ENCODE measurements around the gene TNRC6C.

TNRC6C gene, protein sequence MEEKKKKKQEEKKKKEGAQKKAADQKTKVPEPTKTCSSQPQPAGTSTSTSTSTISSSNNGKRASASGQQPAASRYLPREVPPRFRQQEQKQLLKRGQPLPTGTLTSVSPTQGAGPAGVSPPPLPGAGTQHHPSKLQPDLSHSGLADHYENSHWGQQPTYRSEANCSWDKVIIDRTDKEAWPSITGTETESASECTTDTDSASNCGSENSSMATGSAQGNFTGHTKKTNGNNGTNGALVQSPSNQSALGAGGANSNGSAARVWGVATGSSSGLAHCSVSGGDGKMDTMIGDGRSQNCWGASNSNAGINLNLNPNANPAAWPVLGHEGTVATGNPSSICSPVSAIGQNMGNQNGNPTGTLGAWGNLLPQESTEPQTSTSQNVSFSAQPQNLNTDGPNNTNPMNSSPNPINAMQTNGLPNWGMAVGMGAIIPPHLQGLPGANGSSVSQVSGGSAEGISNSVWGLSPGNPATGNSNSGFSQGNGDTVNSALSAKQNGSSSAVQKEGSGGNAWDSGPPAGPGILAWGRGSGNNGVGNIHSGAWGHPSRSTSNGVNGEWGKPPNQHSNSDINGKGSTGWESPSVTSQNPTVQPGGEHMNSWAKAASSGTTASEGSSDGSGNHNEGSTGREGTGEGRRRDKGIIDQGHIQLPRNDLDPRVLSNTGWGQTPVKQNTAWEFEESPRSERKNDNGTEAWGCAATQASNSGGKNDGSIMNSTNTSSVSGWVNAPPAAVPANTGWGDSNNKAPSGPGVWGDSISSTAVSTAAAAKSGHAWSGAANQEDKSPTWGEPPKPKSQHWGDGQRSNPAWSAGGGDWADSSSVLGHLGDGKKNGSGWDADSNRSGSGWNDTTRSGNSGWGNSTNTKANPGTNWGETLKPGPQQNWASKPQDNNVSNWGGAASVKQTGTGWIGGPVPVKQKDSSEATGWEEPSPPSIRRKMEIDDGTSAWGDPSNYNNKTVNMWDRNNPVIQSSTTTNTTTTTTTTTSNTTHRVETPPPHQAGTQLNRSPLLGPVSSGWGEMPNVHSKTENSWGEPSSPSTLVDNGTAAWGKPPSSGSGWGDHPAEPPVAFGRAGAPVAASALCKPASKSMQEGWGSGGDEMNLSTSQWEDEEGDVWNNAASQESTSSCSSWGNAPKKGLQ (N-terminal part only)

DNA sequence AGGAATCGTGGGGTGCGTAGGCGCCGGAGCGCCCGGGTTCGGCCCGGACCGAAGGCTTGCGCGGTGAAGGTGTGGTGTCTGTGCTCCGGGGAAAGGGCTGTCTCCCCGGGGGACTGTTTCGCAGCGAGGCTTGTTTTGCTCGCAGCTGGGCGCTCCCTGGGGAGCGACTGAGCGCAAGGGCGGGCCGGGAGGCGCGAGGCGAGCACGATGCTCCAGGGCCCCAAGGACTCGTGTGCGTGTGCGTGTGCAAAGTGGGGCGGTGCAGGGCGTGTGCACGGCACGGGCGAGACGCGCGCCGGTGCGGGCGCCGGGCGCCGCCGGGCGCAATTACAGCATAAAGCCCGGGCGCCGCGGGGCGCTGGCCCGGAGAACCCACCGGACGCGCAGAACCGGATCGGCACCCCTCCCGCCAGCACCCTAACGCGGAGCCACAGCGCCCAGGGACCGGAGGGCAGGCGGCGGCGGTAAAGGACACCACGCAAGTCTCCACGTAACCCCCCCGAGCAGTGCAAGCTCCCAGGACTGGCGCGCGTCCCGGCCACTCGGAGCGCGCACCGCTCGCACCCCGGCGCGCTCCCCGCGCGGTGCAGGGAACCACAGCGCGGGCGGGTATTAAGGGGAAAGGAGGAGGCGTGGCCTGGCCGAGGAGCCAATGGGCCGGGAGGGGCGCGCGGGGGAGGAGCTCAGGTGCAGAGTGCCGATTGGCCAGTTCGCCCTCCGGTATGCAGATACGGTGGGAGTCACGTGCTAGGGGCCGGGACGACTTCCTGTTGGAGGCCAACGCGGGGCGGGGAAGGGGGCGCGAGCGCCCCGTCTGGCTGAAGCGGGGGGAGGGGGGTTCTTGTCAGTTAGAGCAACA, at the start of gene TNRC6C:
Gene TNRC6C, plus strand, starts transcription at position 847 of the 859 bp plus-strand sequence. CDS start 45,504 bp downstream, outside the sequence.
- DNase-seq = peak; percentile 97

DNA sequence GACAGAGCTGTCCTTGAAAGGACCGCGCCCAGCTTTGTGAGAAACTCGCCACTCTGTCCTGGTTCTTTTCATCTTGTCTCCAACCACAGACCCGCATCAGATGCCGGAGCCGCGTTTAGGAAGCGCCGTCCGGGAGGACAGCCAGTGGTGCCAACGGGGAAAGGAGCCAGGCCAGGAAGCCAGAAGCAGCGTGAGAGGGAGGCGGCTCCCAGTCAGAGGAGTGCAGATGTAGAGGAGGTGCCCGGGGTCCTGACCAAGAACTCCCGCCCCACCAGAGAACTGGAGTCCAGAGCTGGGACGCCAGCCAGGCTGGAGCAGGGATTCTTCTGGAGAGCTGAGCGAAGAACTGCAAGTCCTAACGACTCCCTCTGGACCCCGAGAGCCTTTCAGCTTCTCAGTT, 49.3 kb upstream of the TNRC6C start:
- no peak for DNase-seq

DNA sequence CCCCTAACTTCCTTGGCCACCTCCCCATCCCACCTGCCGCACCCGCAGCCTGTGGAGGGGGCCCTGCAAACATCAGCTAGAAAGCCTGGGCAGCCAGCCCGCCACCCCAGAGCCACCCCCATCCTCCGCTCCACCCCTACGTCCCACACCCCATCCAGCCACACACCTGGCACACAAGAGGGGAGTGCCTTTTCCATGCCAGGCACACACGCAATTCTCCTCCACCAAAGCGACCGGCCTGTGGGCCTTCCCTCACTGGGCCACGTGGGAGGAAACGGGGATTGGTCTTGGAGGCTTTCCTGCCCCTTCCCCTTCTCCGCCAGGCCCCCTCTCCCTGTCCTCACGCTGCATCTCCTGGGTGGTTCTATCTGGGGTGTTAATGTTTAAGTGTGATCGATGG, 48.7 kb upstream of the TNRC6C start:
- no peak for DNase-seq

DNA sequence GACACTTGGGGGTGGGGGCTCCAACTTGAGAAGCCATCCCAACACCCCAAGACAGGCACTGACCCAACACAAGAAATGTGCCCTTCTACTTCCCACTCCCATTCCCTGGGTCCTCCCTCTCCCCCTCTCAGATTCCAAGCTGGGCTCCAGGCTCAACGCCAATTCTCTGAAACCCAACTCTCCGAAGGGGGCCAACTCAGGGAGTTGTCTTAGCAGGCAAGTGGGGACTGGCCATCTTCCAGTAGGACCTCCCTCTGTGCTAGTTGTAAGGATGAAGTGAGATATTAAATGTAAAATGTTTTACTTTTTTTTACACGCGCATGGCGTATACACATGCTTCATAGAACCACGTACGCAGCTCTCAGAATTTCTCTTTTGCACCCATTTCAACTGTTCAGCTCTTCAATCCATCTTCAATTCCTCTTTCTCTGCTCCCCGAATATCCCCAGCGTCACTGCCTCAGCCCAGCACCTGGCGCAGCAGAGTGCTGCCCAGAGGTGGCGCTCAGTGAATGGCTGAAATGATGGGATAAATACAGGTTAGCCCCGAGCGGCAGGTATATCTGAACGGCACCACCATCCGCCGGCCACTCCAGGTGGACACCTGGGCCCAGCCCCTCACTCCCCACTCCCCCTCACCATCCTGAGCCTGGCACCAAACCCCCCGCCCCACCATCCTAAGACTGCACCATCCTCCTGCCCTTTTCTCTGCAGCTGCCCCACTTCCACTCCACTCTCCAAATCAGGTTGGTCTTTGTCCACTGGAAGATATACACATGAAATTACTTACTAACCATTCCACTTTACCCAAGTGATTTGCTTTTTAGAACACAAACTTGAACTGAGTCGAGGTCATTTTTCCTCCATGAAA, 43.9 kb upstream of the TNRC6C start:
- DNase-seq = no peak

DNA sequence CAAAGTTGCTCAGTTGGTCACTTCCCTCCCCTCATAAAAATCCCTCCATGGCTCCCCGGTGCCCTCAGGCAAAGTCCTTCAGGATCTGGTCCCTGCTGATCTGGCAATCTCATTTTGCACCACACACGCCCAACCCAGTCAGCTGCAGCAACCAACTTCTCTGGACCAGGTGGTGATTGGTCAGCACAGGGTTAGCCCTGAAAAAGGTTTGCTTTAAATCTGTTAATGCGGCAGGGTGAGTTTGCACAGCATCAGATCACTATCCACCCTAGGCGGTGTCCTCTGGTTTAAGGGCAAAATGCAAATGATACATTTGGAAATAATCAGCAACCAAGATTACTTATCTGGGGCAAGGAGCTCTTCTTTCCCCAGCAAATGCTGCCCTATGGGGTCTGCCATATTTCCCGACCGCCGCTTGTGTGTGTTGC, 42.9 kb upstream of the TNRC6C start:
- DNase-seq = no peak

DNA sequence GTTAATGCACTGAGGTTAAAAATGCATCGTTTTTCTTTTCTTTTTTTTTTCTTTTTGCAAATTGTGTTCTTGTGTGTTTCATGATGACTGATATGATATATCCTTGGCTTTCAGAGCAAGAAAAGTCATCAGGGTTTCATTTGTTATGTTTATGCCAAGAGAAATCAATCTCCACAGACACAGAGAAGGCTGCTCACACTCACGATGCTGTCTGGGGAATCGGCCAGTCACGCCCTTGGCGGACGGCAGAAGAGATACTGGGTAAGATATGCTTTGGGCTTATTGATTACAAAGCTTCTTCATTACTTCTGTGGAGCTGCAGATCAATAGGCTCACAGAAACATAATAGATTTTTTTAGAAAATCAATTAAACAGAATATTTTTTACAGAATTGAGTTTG, 42.2 kb upstream of the TNRC6C start:
- DNase-seq = no peak

DNA sequence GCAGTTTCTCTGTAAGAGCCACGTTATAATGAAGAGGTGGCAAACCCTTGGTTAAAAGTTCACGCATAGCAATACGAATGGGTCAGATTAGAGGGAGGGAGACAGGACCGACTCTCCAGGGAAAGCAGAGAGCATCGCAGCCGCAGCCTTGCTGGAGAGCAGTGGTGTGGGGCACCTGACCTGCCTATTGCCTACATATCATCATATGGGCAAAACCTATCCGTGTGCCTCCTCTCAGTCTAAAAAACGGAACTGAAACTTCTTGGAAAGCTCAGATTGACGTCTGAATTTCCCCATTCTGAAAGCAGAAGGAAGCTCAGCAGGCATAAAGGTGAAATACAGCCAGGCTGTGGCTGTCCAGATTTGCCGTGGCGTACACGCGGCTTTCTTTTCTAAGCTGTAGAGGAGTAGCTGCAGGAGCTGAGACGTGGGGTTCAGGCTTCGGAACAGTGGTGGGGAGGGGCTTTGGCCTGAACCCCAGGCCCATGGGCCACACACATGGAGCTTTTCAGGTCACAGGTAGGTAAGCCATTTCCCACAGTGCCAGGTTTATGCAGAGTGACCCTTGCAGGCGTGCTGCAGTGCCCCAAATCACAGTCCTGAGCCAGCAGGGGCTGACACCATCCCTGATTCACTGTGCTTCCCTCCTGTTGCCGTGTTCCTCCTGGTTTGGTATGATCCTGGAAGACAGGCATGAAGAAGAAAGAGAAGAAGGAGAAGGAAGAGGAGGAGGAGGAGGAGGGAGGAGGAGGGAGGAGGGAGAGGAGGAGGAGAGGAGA, 41.6 kb upstream of the TNRC6C start:
- DNase-seq = no peak

DNA sequence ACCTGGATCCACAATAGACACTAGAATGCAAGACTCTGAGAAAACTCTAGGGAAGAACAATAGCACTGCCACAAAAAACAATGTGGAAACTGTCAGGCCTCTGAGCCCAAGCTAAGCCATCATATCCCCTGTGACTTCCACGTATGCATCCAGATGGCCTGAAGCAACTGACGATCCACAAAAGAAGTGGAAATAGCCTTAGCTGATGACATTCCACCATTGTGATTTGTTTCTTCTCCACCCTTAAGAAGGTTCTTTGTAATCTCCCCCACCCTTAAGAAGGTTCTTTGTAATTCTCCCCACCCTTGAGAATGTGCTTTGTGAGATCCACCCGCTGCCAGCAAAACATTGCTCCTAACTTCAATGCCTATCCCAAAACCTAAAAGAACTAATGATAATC, 39.2 kb upstream of the TNRC6C start:
- DNase-seq = no peak

DNA sequence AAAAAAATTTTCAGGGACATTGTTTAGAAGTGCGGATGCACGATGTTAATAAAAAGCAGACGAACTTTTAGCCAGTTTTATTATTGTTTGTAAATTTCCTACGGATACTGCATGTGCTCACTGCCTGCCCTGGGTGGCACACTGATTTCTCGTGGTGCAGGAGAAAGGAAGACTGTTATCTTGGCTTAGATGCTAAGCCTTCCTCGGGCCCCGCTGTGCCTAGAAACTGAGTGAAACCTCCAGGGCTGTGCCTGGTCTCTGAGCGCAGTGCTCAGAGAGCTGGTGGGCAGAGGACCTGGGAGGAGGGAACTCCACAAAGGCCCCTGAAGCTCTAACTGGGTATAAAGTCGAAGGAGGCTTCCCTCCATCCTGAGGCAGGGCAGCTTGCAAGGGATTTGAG, 35.4 kb upstream of the TNRC6C start:
- no peak for DNase-seq

DNA sequence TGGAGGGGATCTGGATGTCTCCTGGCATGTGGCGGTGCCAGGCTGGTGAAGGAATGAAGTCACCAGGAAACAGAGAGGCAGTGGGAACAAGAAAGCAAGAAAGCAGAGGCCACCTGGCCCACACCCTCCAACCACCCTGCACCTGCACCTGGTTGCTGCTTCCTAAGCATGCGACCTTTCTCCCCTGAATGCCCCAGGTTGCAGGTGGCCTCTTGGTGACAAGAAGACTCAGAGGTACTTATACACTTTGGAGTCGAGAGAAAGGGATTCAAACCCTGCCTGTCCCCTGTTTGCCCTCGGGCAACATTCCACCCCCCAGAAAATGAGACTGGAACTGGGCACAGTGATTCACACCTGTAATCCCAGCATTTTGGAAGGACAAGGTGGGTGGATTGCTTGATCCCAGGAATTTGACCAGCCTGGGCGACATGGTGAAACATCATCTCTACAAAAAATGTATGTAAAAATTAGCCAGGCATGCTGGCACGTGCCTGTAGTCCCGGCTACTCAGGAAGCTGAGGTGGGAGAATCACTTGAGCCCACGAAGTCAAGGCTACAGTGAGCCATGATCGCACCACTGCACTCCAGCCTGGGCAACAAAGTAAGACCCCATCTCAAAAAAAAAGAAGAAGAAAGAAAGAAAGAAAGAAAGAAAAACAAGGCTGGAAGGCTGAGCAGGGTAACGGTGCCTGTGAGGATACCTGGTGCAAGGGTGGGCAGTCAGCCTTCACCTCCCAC, 34.6 kb upstream of the TNRC6C start:
- no peak for DNase-seq

DNA sequence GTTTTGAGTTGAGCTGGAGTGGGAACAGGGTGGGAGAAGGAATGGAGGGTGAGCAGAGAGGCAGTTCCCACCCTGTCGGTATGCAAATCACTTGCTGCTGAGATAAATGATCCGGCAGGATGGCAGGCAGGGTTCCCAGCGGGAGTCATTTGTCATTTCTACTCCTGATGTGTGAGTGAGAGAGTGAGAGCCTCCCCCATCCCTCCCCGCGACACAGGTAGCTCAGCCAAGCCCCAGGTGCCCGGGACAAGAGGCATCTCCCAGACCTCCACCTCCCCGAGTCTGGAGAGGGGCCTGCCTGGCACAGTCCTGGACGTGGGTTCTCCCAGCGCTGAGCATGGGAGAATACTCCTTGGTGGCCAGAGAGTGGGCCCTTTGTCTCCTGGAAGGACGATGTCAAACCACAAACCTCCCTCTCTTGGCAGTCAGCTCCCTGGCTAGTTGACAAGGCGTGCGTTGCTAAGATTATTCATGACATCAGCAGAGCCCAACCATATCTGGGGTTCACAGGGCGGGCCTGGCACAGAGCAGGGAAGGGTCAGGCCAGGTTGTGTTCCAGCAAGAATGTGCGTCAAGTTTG, 33.7 kb upstream of the TNRC6C start:
- DNase-seq = no peak

DNA sequence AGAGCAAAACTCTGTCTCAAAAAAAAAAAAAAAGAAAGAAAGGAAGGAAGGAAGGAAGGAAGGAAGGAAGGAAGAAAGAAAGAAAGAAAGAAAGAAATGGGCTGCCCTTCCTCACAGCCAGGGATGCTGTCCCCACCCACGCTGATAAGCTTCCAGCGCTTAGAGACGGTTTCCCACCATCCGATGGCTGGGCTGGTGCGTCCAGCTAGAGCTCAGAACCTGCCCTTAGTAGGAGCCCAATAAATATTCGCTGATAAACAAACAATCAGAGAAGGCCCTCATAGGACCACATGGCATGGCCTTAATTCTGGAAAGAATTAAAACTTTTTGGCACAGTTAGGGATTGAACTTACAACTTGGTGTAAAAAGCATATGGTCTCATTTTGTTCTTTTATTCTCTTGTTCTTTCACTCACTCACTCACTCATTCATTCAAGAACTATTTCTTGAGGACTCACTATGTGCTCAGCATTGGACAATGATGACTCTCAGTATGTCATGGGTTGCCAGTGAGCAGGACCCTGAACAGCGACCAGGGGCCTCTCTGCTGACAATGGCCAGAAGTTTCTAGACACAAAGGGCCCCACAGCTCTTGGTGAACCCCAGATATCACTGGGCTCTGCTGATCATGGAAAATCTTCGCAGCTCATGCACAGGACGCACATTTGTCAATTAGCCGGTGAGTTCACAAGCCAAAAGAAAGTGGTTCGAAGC, 32.5 kb upstream of the TNRC6C start:
- no peak for DNase-seq

DNA sequence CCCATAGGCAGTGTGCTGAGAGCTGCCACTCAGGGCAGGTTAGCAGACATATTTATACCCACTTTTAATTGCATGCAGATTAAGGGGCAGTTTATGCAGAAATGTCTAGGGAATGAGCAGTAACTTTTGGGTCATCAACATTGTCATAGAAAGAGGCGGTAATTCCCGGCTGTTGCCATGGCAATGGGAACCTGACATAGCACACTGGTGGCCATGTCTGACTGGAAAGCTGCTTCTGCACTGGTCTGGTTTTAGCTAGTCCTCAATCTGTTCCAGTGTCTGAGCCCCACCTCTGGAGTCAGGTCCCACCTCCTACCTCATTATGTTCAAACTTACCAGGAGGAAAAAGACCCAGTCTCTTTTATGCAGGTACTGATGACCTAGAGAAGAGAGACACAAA, 31.5 kb upstream of the TNRC6C start:
- no peak for DNase-seq

DNA sequence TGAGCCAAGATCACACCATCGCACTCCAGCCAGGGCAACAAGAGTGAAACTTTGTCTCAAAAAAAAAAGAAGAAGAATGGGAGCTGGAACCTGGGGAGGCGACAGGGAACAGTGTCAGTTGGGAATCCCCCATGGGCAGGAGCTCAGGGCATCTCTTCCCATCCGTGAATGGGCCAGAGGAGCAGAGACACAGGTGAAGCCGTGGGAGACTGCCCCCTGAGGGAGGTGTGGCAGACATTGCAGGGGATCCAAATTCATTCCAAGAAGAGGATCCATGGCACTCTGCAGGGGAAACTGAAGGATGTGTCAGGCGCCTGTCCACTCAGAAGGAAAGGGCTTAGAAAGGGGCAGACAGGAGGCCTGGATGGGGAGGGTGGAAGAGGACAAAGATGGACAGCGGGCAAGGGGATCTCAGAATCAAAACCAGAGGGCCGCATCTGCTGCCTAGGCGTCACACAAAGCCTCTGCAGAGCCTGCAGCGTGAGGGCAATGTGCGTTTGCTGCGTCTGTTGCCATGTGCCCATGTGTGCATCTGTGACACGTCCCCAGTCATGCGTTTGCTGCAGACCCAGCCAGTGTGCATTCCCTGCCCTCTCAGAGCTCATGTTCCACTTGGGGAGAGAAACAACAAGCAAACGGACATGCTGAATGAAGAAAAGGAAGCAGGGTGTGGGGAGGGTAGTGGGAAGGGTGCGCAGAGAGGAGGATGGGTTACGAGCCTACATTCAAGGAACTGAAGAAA, 30.6 kb upstream of the TNRC6C start:
- no peak for DNase-seq

DNA sequence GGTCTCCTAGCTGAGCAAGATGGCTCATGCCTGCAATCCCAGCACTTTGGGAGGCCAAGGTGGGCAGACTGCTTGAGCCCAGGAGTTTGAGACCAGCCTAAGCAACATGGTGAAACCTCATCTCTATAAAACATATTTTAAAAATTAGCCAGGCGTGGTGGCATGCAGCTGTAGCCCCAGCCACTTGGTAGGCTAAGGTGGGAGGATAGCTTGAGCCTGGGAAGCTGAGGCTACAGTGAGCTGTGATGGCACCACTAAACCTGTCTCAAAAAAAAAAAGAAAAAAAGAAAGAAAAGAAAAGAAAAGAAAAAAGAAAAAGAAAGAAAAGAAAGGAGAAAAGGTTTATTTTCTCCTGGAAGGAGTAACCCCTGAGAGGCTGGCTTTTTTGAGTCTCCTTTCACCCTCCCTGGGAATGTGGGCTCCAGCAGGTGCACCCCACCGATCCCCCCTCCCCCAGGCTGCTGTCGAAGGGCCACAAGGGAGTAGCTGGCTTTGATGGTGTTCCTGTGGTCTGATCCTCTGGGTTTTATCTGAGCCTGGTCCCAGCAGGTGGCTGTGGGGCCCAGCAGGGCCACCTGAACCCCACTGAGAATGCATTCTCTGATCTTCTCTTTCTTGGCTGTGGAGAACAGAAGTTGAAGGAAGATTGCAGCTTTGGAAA, 29.9 kb upstream of the TNRC6C start:
- DNase-seq = no peak

DNA sequence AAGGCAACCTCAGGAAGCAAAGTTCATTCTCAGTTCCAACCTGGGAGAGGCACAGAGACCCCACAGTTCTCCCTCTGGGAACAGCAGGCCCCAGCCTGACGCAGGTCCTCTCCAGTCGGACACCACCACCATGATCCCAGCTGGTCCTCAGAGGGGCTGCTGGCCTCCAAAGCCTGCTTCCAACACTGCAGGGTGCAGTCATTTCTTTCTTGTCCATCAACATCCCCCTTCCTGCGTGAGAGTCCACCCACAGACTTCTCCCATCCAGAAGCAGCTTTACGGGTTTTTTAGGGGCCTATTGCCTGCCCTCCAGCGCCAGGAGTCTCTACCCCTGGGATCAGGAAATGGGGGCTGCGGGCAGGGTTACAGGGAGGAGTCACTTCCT, 29.3 kb upstream of the TNRC6C start:
- DNase-seq = no peak

DNA sequence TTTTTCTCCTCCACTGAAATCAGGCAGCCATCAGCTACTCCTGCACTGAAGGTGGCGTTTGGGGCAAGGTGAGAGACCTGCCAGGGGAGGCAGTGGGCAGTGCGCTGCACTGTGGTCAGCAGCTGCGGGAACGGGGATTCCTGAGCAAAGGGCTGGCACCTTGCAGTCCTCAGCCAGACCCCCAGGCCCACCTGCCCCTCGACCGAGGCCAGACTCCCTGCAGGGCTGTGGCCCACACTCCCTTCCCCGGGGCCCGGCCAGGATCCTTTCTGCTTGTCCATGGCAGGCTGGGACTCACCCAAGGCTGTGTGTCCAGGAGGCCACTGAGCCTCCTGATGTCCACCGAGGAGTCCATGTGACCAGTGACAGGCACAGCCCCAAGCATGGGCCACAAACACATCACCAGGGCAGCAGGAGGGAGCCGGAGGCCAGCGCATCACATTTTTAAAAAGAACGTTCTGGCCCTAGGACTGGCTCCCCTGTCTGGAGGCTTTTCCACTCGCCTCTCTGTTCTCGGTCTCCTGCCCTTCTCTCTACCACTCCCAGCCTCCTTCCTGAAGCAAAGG, 28.5 kb upstream of the TNRC6C start:
- DNase-seq = no peak
